ENCODE results near the gene MGMT. TPM values are rescaled to one million over a fixed set of nuclear protein-coding genes. Genes with fewer than 3 reads are reported as not detected.

MGMT gene
- total RNA-seq, 1 donor from 2014 or later = 13.9 TPM

DNA sequence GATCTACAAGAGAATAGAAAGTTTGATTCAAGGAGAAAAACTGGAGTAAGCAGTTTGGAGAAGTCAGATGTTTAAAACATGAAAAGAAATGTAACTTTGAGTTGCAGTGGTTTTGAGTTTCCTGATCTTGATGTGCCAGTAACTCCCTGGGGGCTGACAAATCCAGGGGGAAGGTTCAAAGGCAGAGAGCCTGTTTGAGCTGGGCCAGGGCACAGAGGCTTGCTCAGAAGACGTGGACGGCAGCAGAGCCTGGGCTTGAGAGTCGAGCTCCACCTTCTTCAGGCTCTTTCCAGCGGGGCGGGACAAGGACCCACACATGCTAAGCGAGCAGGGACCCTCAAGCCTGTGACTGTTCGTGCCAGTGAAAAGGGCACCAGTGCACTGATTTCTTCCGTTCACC, 176.2 kb downstream of the MGMT start:
- H3K27me3 Mint-ChIP-seq (ENCODE audit: low read depth) = no peaks in the 10 kb centered on the region
- no peak for DNase-seq (ENCODE audit: low spot score)
- H3K4me1 Mint-ChIP-seq (ENCODE audit: low read depth) = peaks cover 2% of the 10 kb centered on the region
- H3K9me3 Mint-ChIP-seq (ENCODE audit: low read depth) = peaks cover 13% of the 10 kb centered on the region
- H3K36me3 Mint-ChIP-seq (ENCODE audit: low read depth) = no peaks in the 10 kb centered on the region
- H3K4me3 Mint-ChIP-seq (ENCODE audit: unreplicated experiment) = no peak overlapping the region
- TF ChIP-seq, protein P1, sequence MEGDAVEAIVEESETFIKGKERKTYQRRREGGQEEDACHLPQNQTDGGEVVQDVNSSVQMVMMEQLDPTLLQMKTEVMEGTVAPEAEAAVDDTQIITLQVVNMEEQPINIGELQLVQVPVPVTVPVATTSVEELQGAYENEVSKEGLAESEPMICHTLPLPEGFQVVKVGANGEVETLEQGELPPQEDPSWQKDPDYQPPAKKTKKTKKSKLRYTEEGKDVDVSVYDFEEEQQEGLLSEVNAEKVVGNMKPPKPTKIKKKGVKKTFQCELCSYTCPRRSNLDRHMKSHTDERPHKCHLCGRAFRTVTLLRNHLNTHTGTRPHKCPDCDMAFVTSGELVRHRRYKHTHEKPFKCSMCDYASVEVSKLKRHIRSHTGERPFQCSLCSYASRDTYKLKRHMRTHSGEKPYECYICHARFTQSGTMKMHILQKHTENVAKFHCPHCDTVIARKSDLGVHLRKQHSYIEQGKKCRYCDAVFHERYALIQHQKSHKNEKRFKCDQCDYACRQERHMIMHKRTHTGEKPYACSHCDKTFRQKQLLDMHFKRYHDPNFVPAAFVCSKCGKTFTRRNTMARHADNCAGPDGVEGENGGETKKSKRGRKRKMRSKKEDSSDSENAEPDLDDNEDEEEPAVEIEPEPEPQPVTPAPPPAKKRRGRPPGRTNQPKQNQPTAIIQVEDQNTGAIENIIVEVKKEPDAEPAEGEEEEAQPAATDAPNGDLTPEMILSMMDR (IDR thresholded peaks at IDR 0.05) = no peak
- H3K27ac Mint-ChIP-seq (ENCODE audit: unreplicated experiment) = no peak overlapping the region

DNA sequence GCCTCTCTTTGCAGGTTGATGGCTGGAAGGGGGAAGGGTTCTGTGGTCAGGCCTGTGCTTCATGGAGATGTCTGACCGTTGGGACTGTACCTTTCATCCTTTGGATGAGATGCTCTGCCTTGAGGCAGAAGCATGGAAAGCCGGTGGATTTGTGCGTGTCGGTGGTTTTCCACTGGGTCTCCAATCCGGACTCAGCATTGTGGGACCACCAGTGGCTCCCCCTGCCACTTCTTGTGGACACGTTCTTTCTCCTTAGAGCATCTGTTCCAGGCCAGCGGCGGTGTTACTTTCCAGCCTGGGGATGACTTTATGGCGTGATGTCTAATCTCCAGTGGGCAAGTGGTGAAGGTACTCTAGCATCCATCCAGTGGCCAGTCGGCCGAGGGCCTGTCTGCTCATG, 178.4 kb downstream of the MGMT start:
- TF ChIP-seq, protein P1 (IDR thresholded peaks at IDR 0.05) = no peak

DNA sequence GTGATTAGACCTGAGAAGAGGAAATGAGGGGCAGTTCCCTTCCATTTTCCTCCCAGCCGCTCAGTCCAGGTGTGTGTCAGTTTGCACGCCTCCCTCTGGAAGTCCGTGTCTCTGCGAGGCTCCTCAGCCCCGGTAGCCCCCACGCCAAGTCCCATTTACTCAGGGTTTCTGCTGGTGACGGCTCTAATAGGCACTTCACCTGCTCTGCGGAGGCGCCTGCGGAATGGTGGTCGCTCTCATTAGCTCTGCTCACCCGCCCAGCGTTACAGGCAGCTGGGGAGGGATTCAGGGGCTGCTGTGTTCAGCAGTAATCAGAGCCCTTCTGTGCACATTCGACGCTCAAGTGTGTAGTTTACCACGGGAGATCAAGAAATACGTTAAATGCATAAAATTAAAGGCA, 179.9 kb downstream of the MGMT start:
- no peaks in the 10 kb centered on the region for H3K9me3 Mint-ChIP-seq (ENCODE audit: low read depth)
- peaks cover 2% of the 10 kb centered on the region for H3K4me1 Mint-ChIP-seq (ENCODE audit: low read depth)
- no peak overlapping the region for H3K4me3 Mint-ChIP-seq (ENCODE audit: unreplicated experiment)
- DNase-seq (ENCODE audit: low spot score) = no peak
- TF ChIP-seq, protein P1 (IDR thresholded peaks at IDR 0.05) = no peak
- H3K27me3 Mint-ChIP-seq (ENCODE audit: low read depth) = no peaks in the 10 kb centered on the region
- H3K27ac Mint-ChIP-seq (ENCODE audit: unreplicated experiment) = no peak overlapping the region
- no peaks in the 10 kb centered on the region for H3K36me3 Mint-ChIP-seq (ENCODE audit: low read depth)

More for the DNA sequence above, 178.4 kb downstream of the MGMT start:
- Mint-ChIP-seq H3K27ac (ENCODE audit: unreplicated experiment) (no peak overlapping the region), H3K9me3 (ENCODE audit: low read depth) (no peaks in the 10 kb centered on the region), H3K27me3 (ENCODE audit: low read depth) (no peaks in the 10 kb centered on the region), H3K36me3 (ENCODE audit: low read depth) (no peaks in the 10 kb centered on the region), H3K4me3 (ENCODE audit: unreplicated experiment) (no peak overlapping the region), H3K4me1 (ENCODE audit: low read depth) (peaks cover 2% of the 10 kb centered on the region)
- DNase-seq (ENCODE audit: low spot score) = no peak

DNA sequence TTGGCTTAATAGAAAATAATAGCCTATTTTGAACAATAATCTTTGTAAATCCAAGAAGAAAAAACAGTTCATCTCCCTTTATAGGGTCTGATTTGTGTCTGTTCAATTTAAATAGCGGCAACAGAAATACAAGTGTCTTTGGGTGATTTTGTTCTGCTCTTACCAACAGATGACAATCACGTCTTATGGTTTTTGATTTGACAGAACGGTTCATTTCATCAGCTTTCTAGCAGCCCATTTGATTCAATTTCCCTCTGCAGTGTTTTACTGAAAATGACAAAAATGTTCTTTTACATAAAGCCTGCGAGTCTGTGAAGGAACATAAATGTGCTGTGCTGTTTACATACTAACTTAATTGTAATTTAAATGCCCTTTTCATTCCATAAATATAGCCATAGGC, 180.5 kb downstream of the MGMT start:
- TF ChIP-seq, protein P1 (IDR thresholded peaks at IDR 0.05) = no peak
- Mint-ChIP-seq H3K27ac (ENCODE audit: unreplicated experiment) (no peak overlapping the region), H3K36me3 (ENCODE audit: low read depth) (no peaks in the 10 kb centered on the region), H3K27me3 (ENCODE audit: low read depth) (no peaks in the 10 kb centered on the region), H3K4me1 (ENCODE audit: low read depth) (peaks cover 2% of the 10 kb centered on the region), H3K4me3 (ENCODE audit: unreplicated experiment) (no peak overlapping the region), H3K9me3 (ENCODE audit: low read depth) (no peaks in the 10 kb centered on the region)
- DNase-seq (ENCODE audit: low spot score) = no peak

DNA sequence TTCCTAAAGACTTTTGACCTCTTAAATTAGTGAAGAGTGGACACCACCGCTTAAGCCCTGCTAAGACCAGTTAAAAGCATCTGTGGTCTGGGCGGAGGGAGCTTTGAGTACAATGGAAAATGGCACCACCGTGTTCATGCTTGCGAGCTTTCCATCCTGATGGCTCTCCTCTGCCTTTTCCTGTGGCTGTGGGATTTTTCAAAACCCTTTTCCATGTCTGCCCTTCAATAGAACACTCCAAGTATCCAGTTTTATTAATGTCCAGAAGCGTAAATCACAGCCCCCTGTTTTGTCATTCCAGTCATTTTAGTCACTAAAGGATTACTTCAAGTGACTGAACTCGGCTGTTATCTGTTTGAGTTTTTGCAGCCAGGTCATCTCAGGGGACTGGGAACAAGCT, 181.8 kb downstream of the MGMT start:
- H3K9me3 Mint-ChIP-seq (ENCODE audit: low read depth) = no peaks in the 10 kb centered on the region
- DNase-seq (ENCODE audit: low spot score) = no peak
- TF ChIP-seq, protein P1 (IDR thresholded peaks at IDR 0.05) = no peak
- H3K27ac Mint-ChIP-seq (ENCODE audit: unreplicated experiment) = no peak overlapping the region
- no peaks in the 10 kb centered on the region for H3K36me3 Mint-ChIP-seq (ENCODE audit: low read depth)
- no peaks in the 10 kb centered on the region for H3K27me3 Mint-ChIP-seq (ENCODE audit: low read depth)
- H3K4me3 Mint-ChIP-seq (ENCODE audit: unreplicated experiment) = no peak overlapping the region
- H3K4me1 Mint-ChIP-seq (ENCODE audit: low read depth) = no peaks in the 10 kb centered on the region

Data from chondrocyte (in vitro differentiated cells).